HK-2 (cell line): Measurements from ENCODE around the gene EVI5L.
"Not testable (repeated sequence)": the region's sequence is repeated elsewhere in the genome, so short reads cannot be mapped to it uniquely, and the experiment has no call there.

ENCODE experiments used
- DNase-seq: peaks from one replicate; pipeline ENCODE4 v3.0.0-alpha.2; 2018; ENCODE audit not compliant: unreplicated experiment

EVI5L gene

GRCh38 chr19:7846155-7846646 is 16.2 kb downstream of the EVI5L start:
- no peak for DNase-seq

GRCh38 chr19:7847664-7848063 is 17.6 kb downstream of the EVI5L start:
- no peak for DNase-seq

GRCh38 chr19:7848779-7849457 is 18.9 kb downstream of the EVI5L start:
- DNase-seq, result no peak

GRCh38 chr19:7849631-7849999 is 19.6 kb downstream of the EVI5L start:
- no peak for DNase-seq

- no peak for DNase-seq
These were observed 20.2 kb downstream of the EVI5L start for GRCh38 chr19:7850000-7850813.

DNA sequence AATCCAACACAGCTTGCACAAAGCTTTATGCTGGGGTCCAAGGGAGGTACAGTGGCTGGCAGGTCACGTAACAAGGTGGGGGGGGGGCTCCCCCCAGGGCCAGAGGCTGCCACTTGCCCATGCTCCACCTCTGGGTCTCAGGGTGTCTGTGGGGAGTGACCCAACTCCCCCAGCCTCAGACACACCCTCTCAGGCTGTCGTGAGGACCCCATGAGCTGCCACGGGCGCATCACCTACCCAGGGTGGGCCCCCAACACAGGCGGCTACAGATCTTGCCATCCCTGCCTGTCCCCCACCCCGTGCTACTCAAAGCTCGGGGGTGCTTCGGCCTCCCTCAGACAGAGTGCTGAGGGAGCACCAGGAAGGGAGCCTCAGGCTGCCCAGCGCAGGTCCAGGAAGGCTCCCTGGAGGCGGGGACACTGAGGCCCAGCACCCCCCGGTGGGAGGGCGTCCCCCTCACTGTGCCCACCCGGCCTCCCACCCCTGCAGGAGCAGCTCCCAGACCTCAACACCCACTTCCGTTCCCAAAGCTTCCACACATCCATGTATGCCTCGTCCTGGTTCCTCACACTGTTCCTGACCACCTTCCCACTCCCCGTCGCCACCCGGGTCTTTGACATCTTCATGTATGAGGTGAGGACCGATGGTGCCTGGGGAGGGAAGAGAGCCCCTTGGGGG is 21.1 kb downstream of the EVI5L start:
- no peak for DNase-seq

- no peak for DNase-seq
These were observed 21.8 kb downstream of the EVI5L start for GRCh38 chr19:7851623-7852500.

DNA sequence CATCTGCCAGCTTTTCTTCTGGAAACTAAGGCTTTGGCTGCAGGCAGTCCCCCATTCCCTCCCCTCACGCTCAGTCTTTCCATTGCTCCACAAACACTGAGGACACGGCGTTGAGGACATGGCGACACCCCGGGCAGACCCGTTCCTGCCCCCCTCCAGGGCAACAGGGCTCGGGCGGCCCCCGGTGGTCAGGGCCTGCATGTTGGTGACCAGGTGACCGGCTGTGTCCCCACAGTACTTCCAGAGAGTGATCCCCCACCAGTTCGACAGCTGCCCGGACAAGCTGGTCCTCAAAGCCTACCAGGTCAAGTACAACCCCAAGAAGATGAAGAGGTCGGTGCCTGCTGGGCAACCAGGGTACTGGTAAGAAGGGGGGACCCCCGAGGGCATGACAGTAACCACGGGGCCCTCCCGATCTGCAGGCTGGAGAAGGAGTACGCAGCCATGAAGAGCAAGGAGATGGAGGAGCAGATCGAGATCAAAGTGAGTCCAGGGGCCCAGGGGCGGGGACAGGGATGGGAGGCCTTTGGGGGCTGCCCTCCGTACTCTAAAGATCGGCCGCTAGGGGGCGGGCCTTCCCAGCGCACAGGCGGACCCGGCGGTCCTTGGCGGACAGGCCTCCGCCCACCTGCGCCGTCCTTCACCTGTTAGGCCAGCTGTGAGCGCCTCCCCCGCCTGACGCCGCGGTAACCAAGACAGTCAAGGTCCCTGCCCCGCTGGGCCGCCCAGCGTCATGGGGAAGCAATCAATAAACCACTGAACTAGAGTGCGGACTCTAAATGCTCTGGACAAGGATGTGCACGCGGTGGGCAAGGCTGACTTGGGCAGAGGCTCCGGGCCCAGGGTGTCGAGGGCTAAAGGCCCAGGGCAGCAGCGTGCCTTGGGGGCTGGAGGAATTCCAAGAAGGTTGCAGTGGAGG is 23.1 kb downstream of the EVI5L start:
- DNase-seq, result peak; percentile 80

DNA sequence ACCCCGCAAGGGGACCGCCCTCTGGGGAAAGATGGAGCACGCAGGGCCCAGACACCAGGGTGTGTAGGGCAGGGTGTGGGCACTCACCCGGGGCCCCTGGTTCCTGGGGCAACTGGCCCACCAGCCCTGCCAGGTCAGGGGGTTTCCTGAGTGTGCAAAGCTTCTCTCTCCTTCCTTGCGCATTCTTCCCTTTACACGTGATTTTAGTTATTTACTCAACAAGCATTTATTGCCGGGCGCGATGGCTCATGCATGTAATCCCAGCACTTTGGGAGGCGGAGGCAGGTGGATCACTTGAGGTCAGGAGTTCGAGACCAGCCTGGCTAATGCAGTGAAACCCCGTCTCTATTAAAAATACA is 23.7 kb downstream of the EVI5L start:
- DNase-seq, result no peak

DNA sequence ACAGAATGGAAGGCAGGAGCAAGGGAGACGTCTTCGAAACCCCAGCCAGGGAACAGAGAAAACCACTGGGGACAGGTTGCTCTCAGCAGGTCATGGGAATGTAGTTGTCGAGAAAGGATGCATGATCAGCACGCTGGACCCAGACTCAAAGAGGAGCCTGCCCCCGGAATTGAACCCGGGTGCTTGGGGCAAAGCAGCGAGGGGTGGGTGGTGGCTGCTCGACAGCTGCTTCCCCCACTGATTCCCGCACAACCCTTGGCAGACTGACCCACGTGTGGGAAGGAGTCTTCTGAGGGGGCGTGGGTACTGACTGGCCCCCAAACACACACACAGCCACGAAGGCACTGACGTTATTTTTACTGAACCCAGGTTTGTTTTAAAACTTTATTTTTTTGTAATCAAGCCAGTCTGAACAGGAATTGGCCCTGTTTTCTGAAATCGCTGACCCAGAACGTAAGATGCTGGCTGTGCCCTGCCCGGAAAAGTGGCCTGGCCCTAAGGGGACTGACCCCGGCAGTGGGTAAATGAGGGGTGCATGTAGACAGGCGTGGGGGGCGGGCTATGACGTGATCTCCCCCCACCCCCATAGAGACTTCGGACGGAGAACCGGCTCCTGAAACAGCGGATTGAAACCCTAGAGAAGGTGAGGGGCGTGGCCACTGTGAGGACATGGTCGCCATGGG is 25.5 kb downstream of the EVI5L start:
- no peak for DNase-seq

- DNase-seq, result no peak
These were observed 26.1 kb downstream of the EVI5L start for GRCh38 chr19:7856109-7856591.

DNA sequence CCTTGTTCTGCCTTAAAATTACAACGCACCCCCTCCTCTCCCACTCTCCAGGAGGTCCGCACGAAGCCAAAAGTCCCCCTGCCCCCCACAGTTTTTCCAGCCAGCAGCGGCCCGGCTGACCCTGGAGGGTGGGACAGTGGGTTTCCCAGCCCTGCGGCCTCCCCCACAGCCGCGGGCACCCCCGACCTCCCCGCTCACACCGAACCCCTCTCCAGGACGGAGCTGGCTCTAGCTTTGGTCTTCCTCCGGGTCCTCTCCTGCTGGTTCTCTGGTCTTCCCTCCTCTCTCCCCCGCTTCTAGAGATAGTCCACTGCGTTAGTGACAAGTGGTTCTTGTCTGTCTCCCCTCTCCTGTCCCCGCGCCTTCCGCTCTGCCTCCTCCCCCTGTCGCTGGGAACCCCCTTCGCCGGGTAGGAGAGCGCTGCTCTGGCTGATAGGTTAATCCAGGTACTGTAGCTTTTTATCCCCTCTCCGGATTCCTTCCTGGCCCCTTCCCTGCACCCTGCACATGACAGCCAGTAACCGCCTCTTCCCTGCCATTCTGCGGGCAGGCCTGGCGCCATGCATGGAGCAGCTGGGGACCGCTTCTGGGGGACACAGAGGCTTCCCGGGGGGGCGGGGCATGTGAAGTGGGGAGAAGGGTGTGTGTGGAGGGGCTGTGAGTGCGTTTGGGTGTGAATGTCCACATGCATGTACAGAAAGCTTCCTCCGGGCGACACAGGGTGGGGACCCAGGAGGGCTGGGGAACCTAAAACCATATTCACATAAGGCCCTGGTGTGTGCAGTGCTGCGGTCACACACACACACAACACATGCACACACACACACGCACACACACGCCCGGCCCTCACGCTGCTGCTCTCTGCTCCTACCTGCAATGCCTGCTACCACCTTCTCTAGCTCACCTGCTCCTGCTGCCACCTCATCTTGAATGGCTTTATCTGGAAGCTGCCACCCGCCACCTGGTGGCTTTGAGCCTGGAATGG is 27.0 kb downstream of the EVI5L start:
- DNase-seq, result no peak

DNA sequence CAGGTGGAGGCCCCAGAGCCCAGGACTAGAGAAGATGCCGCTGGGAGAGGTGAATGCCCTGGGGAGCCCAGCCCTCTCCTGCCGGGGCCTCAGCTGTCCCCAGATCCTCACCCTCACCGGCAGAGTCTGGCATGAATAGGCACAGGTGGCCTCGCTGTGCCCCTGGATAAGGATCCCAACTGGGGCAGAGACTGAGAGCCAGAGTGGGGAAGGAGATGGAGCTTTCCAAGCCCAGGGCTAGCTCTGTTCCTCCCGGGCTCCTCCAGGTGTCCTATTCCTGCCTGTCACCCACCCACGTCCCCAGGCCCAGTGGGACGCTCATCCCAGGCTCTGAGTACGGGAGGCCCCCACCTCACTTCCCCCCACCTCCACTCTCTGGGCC is 27.7 kb downstream of the EVI5L start:
- DNase-seq, result no peak

GRCh38 chr19:7858109-7858770 is 28.2 kb downstream of the EVI5L start:
- no peak for DNase-seq

GRCh38 chr19:7859087-7859486 is 29.1 kb downstream of the EVI5L start:
- not testable (repeated sequence) for DNase-seq

DNA sequence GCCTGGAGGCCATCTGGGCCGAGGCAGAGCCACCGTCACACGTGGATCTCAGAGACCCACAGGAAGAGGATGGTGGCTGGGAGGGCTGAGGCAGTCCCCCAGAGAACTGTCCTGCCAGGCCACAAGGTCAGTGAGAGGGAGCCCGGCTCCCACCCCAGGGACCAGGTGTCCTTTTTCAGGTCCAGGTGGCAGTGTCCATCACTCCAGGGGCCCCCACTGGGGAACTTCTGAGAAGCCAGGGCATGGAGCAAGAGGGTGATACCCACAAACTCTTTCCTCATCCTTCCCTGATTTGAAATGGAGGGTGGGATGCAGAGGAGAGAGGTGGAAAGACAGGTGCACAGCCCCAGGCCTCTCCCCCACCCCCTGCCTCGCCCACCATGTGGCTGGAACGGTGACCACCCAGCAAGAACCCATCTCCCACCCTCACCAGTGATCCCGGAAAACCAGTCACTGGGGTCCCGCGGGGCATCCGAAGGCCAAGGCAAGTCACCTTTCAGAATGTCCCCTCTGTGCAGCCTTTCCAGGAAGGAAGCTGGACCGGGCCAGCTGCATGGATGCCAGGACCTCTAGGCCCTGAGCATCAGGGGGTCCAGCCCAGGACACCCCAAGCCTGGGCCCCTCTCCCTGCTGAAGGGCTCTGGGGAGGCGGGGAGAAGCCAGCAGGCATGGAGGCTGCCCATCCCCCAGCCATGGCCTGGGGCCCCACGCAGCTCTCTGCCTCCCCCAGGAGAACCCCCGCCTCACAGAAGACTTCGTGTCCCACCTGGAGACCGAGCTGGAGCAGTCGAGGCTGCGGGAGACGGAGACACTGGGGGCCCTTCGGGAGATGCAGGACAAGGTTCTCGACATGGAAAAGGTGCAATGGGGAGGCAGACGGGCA is 30.1 kb downstream of the EVI5L start:
- DNase-seq, result no peak
